ENCODE measurements around the gene PDIA2.
"Not testable (repeated sequence)": the region's sequence is repeated elsewhere in the genome, so short reads cannot be mapped to it uniquely, and the experiment has no call there.

PDIA2 gene

GRCh38 chr16:264440-264951, 18.5 kb upstream of the PDIA2 start:
- no peak for DNase-seq

DNA sequence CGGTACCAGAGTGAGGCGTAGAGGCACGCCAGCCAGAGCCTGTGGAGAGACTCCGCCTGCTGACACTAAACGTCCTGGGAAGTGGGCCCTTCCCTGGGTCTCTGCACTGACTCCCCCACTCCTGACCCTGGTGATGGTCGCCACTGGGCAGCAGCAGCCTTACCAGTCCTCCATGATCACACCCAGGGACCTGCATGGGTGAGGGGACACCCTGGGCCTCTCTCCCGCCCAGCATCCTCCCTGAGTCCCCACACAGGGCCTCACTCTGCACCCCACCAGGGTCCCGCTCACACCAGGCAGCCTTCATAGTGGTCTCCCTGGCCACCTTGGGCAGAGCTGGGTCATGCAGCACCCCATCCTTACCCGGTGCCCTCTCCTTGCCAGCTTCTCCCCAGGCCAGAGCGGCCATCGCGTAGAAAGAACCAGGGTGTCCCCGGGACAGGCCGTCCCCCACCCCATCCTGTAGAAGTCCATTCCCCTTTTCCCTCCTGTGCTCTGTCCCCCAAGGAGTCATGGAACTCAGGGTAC, 17.9 kb upstream of the PDIA2 start:
- DNase-seq = no peak

DNA sequence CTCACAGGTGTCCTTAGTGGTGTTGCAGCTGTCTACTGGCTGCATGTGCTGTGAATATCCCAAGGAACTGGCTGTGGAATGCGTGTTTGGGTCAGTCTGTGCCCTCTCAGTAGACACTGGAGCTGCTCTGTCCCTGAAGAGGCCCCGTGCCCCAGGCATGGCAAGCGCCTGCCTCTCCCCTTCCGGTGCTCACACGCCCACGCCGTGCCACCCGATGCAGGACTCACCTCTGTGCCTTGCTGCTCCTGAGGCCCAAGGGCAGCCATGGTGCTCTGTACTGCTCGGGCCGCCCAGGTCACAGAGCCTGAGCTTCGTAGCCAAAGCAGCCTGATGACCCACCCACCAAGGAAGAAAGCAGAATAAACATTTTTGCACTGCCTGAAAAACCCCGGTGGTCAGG, 17.3 kb upstream of the PDIA2 start:
- no peak for DNase-seq

DNA sequence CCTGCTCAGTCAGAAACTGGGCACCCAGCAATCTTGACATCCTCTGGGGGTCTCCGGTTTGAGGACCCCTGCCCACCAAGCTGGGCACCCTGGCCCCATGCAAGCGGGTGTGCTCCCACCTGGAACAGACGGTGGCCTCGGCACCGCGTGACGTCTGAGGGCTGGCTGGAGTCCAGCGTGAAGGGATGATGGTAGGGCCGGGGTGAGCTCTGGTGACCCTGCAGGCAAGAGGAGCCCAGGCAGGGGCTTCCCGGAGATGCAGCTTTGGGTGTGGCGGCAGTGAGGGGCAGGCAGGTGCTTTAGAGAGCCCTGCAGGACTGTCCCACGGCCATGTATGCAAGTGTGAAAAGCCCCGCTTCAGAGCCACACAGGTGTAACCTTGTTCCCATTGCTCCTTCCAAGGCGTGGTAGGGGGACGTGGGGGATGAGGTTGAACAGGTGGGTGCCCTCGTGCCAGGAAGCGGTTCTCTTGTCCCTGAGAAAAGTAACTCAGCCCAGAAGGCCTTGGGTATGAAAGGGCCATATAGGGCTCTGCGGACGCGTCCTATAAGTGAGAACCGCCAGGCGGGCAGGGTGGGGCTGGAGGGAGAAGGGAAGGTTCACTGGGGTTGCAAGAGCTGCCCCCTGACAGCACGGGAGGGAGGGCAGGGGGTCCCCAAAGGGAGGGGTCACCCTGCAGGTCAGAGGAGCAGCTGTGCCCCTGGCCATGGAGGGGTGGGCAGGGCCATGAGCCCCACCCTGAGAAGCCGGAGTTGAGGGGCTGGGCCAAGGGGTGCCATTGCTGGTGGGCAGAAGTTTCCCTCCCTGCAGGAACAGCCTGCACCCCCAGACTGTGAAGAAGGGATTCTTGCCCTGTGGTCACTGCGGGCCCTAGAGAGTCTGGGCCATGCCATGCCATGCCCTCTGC, 16.5 kb upstream of the PDIA2 start:
- no peak for DNase-seq

DNA sequence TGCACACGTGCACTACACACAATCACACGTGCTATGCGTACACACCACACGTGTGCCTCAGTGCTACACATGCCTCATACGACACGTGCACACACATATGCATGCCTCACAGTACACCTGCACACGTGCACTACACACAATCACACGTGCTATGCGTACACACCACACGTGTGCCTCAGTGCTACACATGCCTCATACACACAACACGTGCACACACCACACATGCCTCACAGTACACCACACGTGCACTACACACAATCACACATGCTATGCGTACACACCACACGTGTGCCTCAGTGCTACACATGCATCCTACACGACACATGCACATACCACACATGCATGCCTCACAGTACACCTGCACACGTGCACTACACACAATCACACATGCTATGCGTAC, 15.4 kb upstream of the PDIA2 start:
- not testable (repeated sequence) for DNase-seq

DNA sequence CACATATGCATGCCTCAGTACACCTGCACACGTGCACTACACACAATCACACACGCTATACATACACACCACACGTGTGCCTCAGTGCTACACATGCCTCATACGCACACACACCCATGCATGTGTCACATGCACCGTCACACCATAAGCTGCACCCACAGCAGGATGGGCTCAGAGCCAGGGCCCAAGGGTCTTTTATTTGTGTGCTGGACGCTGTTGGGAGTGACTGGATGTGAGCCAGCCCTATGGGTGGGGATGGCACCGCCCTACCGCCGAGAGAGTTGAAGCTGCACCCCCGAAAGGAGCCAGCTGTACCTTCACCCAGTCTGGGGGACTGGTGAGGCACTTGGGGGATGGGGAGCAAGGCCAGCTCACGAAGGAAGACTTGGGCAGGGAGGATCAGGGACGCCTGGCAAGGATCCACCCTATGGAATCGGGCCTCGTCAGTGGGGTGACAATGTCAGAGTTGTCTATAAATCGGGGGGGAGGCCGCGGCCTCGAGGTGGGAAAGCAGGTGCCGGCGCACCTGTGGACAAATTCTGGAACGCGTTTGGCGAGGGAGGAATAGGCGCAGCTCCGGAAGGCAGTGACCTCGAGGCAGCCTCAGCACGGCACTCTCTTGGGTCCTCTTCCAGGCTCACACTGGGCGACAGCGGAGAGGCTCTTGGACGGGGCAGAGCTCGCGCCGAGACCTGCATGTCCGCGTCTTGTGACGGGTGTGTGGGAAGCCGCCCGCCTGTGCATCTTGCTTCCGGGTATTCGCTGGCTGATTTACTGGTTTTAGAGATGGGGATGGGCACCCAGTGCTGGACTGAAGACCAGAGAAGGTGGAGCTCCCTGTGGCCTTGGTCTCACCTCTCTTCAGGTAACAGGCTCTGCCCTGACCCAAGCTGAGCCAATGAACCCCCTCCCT, 14.6 kb upstream of the PDIA2 start:
- DNase-seq = no peak

DNA sequence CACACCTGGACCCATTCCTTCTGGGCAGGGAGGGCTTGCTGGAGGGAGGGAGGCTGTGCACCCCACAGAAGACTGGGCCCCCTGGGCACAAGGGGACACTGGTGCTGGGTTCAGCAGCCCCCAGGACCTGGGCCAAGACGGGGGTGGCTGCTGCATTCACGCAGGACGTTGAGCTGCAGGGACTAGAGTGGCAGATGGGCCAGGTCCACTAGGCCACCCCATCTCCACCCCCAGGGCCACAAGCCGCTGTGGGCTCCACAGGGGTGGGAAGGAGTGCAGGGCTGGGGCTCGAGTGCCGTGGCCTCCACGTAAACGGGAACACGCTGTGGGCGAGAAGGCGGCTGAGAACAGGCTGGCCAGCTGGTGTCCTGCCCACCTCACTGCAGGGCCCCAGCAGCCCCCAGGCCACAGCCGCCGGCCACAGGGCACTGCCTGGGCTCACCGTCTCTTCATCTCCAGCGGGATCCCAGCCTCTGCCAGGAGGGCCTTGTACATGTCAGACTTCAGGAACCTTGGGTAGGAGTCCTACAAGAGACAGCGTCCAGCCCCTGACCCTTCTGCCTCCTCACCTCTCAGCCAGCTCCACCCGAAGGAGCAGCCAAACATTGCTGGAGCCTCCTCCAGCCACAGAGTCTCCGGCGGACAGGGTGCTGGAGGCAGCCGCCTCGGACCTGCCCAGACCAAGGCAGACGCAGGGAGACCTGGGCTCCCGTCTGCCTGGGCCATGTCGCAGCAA, 13.7 kb upstream of the PDIA2 start:
- DNase-seq = no peak

- DNase-seq = no peak
Observed at GRCh38 chr16:270381-271255, 12.3 kb upstream of the PDIA2 start.

DNA sequence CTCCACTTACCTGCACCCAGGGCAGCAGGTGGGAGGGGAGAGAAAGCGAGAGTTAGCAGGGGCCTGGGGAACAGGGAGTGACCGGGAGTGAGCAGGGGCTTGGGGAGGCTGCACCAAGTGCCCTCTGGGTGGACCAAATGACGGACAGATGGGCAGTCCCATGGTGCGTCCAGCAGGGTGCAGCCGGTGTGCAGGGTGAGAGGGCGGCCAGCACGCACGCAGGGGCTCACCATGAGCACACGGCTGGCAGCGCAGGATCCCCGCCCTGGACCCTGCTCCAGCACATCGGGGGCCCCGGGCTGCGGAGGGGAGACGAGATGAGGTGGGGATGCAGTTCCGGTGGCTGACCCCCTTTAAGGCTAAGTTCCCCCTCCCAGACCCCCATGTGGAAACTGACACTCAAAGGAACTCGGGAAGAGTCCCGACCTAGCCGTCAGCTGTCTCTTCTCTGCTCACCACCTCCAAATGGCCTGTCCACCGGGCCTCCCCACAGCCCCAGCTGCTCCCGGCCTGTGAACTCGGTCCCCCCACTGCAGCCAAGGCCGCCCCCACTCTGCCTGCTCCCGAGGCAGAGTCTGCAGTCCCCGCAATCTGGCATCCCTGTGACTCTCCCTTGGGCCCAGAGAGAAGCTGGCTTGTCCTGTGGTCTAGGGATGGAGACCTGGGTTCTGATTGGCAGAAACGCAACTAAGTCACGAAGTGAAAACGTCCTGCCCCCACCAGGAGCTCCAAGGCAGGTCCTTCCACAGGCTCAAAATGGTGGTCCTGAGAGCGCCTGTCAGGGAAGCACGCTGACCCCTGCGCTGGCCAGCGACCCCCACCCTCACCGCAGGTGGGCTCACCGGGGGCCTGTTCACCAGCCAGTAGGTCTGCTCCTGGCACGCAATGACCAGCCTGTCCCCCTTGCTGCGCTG, 10.1 kb upstream of the PDIA2 start:
- DNase-seq = no peak

DNA sequence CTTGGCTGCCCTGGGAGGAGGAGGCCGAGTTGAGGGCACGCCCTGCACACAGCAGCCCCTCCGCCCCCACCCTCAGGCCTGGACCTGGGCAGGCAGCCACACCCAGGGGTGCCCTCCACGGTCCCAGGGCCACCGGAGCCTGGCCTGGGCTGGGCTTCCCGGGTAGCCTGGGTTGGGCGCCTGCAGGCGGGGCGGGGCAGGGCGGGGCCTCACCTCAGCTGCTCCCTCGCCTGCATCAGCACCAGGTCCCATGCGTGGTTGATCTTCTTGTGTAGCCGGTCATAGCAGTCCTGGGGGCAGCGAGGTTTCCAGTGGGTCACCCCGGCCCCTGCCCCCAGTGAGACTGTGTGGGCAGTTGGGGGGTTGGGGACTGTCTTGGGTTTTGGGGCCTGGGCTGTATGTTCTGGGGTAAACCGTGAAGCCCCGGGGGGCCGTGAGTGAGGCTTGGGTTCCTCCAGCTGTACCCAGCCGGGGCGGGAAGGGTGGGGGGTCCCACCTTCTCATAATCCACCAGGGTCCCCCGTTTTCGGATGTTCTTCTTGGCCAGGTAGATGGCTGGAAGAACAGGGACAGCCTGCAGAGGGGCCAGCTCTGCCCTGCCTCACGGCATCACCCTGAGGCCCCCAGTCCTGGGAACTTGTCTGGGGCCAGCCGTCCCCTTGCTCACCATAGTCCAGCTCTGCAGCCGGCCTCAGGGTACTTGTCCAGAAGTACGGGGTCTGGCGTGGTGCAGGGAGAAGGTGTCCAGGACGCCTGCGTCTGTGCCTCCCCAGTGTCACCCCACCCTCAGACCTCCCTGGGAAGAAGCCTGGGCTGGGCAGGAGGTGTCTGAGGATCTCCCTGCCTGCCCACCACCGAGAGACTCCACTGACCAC, 9.2 kb upstream of the PDIA2 start:
- DNase-seq = no peak

DNA sequence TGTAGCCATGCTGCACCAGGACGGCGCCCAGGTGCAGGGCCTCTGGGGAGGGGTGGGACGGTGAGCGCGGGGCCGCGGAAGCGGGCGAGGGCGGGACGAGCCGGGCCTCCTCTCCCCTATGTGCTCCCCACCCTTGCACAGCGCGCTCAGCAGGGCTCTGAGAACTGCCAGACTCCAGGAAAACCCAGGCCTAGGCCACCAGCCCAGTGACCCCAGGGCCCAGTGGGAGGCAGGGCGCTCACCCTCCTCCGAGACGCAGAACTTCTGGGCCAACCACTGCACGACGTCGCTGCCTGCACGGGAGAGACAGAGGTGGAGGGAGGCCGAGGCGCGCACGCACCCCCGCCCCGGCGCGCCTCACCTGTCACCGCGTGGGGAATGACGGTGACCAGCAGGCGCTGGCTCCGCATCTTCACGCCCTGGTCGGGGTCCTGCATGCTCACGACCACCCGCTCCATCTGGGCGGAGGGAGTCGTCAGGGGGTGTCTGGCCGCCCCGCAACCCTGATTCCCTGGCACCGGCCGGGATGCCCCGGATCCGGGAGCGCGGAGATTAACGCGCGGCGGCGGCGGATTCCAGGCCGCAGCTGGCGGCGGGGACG, 7.8 kb upstream of the PDIA2 start:
- DNase-seq = no peak

DNA sequence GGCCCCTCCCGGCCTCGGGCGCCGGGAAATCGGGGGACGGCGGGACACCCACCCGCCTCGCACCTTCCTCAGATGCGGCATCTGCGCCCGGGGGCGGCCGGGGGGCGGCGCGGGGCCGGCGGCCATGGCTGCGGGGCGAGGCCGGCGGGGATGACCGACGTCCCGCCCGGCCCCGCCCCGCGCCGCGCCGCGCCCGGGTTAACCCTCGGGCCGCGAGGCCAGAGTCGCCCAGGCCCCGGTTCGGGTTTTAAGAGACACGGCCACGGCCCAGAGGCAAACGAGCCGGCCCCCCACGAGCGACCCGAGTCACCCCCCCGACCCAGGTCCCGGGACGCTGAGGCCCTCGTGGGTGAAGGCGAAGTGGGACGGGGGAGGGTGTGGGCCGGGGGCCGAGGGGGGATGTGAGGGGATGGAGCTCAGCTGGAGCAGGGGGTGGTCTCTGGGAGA, 7.2 kb upstream of the PDIA2 start, which contains the start of gene RGS11:
Gene RGS11 (minus strand): TSS at position 159 of the 447 bp plus-strand sequence. CDS start 33 bp downstream, at position 126.
- DNase-seq = no peak

DNA sequence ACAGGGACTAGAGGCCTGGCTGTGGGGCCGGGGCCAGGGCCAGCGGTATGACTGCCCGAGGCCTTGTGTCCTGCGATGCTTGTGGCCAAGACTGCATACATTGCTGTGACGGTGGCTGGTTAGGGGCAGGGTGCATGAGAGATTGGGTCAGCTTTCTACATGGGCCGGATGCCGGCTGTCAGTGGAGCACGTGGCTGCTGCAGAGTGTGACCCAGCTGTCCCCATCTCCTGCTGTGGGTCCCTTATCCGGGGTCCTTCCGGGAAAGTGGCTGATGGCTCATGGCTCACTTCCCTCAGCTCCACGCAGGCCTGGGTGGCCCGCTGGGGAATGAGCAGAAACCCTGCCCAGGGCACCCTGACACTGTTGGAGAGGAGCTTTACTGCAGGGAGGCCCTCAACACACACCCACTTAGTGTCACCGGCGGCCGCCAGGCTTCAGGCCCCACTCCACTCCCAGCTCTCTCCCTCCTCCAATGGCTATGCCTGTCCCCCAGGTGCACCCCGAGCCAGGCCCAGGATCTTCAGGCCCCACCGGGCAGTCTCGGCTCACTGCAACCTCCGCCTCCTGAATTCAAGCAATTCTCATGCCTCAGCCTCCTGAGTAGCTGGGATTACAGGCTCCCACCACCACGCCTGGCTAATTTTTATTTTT, 6.4 kb upstream of the PDIA2 start:
- no peak for DNase-seq

- DNase-seq = peak; percentile 54
Observed at GRCh38 chr16:278863-279366, 4.0 kb upstream of the PDIA2 start.

DNA sequence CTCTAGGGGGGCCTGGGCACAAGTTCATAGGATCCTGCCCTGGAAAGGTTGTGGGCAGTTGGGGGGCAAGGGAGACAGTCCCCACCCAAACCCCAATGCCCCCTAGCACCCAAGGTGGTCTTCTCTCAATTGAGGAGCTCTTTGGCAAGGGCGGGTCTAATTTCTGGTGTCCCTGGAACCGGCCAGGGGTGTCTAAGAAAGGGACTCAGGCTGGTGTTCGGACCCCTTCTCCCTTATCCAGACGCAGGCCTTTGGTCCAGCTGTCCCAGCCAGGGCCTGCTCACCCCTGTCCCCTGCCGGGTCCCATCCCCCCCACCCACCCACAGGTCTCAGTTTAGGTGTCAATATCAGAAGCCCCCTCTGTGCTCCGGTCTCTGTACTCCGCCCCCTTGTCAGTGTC, 3.4 kb upstream of the PDIA2 start:
- DNase-seq = no peak

- no peak for DNase-seq
Observed at GRCh38 chr16:280005-280460, 2.9 kb upstream of the PDIA2 start.

DNA sequence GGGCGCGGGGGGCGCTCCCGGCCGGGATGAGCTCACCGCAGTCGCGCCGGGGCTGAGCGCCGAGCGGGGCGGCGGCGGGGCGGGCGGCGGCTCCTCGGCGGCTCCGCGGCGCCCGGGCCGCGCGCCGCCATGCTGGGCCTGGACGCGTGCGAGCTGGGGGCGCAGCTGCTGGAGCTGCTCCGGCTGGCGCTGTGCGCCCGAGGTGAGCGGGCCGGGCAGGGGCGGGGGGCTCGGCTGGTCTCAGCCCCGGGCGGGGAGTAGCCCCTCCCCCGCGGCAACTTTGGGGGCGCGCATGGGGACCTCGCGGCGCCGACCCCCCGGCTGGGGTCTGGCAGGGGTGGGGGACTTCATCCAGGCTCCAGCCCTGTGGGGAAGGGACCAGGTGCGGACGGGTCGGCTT, 2.4 kb upstream of the PDIA2 start, which contains the start of gene ARHGDIG:
Gene ARHGDIG (plus strand): TSS at position 40 of the 400 bp plus-strand sequence. CDS start 90 bp downstream, at position 130.
- no peak for DNase-seq

Data from central memory CD4-positive, alpha-beta T cell (primary cell).